HCT116 (cell line): ENCODE results near the gene DNMT3B. TPM values are rescaled to one million over a fixed set of nuclear protein-coding genes. Genes with fewer than 3 reads are reported as not detected.

Source experiments
- ATAC-seq: fragments of 200-7000 bp; cut with Tn5 transposase; 2 replicates; pipeline ENCODE4 v1.9.1; 2020; ENCODE audit warnings: mild to moderate bottlenecking, moderate library complexity
- BruUV-seq: library from RNA; stranded (reverse); fragments of 400-500 nt; replicated peaks from 2 replicates; lab custom pipeline; 2021; lab: Mats Ljungman, UMichigan
- CTCF ChIA-PET: fragments of 300-600 bp; sonication (Branson Sonifier 250); formaldehyde crosslinking; loops from one replicate; lab custom pipeline; 2021; ENCODE audit warnings: antibody characterized with exemption; lab: Charles Lee
- POLR2A ChIA-PET: fragments of 300-600, 350-600 bp; sonication (Branson Sonifier 250); formaldehyde crosslinking; loops from one replicate; lab custom pipeline; 2021; ENCODE audit warnings: antibody characterized with exemption; lab: Charles Lee
- RAD21 ChIA-PET, 2 experiments: fragments of 300-600 bp; sonication (Branson Sonifier 250); formaldehyde crosslinking; loops; one replicate each; lab custom pipeline; 2023; ENCODE audit warnings: low total read pairs in 2 of 2; ENCODE audit not compliant: uncharacterized antibody in 2 of 2, unreplicated experiment in 2 of 2, low non-redundant PET in 1 of 2; lab: Charles Lee
- DNase-seq: peaks from one replicate; pipeline ENCODE4 v3.0.0-alpha.2; 2010; ENCODE audit warnings: low read depth, low spot score
- H2AFZ ChIP-seq: fragments of 200-600 bp; shearing (Covaris generic), sonication (generic); 2 replicates; pipeline ENCODE4 v1.6.1; 2017; ENCODE audit warnings: low read depth, mixed run types, mixed read lengths, antibody characterized with exemption, low read length; ENCODE audit not compliant: poor library complexity, severe bottlenecking
- H3K27ac ChIP-seq: 2 replicates; pipeline ENCODE4 v1.5.1; 2012; ENCODE audit warnings: low read depth, low read length
- H3K27me3 ChIP-seq: fragments of 200-600 bp; sonication (generic); 2 replicates; pipeline ENCODE4 v1.6.1; 2016; ENCODE audit warnings: mixed run types, low read length, mixed read lengths; ENCODE audit not compliant: insufficient read depth
- H3K36me3 ChIP-seq, 2 experiments: fragments of 200-500 bp in 1 of 2; fragments of 200-600 bp in 1 of 2; sonication (Bioruptor generic) in 1 of 2; sonication (generic) in 1 of 2; 2 replicates each; pipeline versions ENCODE4 v1.5.1 to v1.6.1; 2014 to 2016; ENCODE audit warnings: low read length in 2 of 2, inconsistent platforms in 1 of 2, mixed read lengths in 1 of 2, mixed run types in 1 of 2; ENCODE audit not compliant: insufficient read depth in 2 of 2, control insufficient read depth in 1 of 2
- H3K4me1 ChIP-seq, 2 experiments: fragments of 200-600 bp in 1 of 2; sonication (generic) in 1 of 2; 2 replicates each; pipeline versions ENCODE4 v1.5.1 to v1.6.1; 2012 to 2017; ENCODE audit warnings: low read length in 2 of 2, inconsistent platforms in 1 of 2, mild to moderate bottlenecking in 1 of 2, mixed read lengths in 1 of 2, mixed run types in 1 of 2, moderate library complexity in 1 of 2; ENCODE audit not compliant: insufficient read depth in 2 of 2, control insufficient read depth in 1 of 2
- H3K4me2 ChIP-seq: fragments of 200-600 bp; sonication (generic); 2 replicates; pipeline ENCODE4 v1.6.1; 2017; ENCODE audit warnings: mixed run types, low read length, mixed read lengths
- H3K4me3 ChIP-seq, 2 experiments: fragments of 200-600 bp in 1 of 2; sonication (generic) in 1 of 2; replicated peaks in 1 of 2; 2 replicates each; pipeline ENCODE4 v1.5.1; 2011 to 2016; ENCODE audit warnings: low read length in 2 of 2, control low read depth in 1 of 2, low read depth in 1 of 2, mild to moderate bottlenecking in 1 of 2, mixed read lengths in 1 of 2, mixed run types in 1 of 2
- H3K79me2 ChIP-seq: fragments of 200-600 bp; sonication (generic); 2 replicates; pipeline ENCODE4 v1.6.1; 2017; ENCODE audit warnings: mild to moderate bottlenecking, mixed run types, low read length, moderate library complexity, mixed read lengths; ENCODE audit not compliant: insufficient read depth
- H3K9ac ChIP-seq: fragments of 200-600 bp; sonication (generic); 2 replicates; pipeline ENCODE4 v1.6.1; 2016; ENCODE audit warnings: low read length, mixed read lengths
- H3K9me2 ChIP-seq: fragments of 200-600 bp; sonication (generic), shearing (Covaris generic); 2 replicates; pipeline ENCODE4 v1.6.1; 2017; ENCODE audit warnings: mixed run types, mild to moderate bottlenecking, moderate library complexity; ENCODE audit not compliant: insufficient read depth
- H3K9me3 ChIP-seq, 2 experiments: fragments of 200-500 bp in 1 of 2; fragments of 200-600 bp in 1 of 2; sonication (Bioruptor generic) in 1 of 2; sonication (generic) in 1 of 2; 2 replicates each; pipeline ENCODE4 v1.6.1; 2014 to 2017; ENCODE audit warnings: low read length in 2 of 2, mixed read lengths in 2 of 2, inconsistent platforms in 1 of 2, low read depth in 1 of 2, mild to moderate bottlenecking in 1 of 2, mixed run types in 1 of 2, moderate library complexity in 1 of 2; ENCODE audit not compliant: control insufficient read depth in 1 of 2, insufficient read depth in 1 of 2
- H4K20me1 ChIP-seq: fragments of 200-600 bp; sonication (generic), shearing (Covaris generic); 2 replicates; pipeline ENCODE4 v1.6.1; 2017; ENCODE audit warnings: mixed run types, mild to moderate bottlenecking, moderate library complexity; ENCODE audit not compliant: insufficient read depth
- ATF3 ChIP-seq: IDR thresholded peaks from 2 replicates; pipeline ENCODE4 v1.6.1; 2012
- CBX3 ChIP-seq: IDR thresholded peaks from 2 replicates; pipeline ENCODE4 v1.6.1; 2012; ENCODE audit warnings: low read depth
- CEBPB ChIP-seq: IDR thresholded peaks from 2 replicates; pipeline ENCODE4 v1.6.1; 2012; ENCODE audit warnings: low read depth
- ELF1 ChIP-seq: IDR thresholded peaks from 2 replicates; pipeline ENCODE4 v1.6.1; 2012; ENCODE audit warnings: low read depth, borderline replicate concordance
- EZH2 ChIP-seq: fragments of 200-600 bp; sonication (generic); IDR thresholded peaks from 2 replicates; pipeline ENCODE4 v1.6.1; 2017; ENCODE audit warnings: antibody characterized with exemption, mixed run types
- FOSL1 ChIP-seq: IDR thresholded peaks from 2 replicates; pipeline ENCODE4 v1.6.1; 2012; ENCODE audit warnings: low read depth
- JUND ChIP-seq: IDR thresholded peaks from 2 replicates; pipeline ENCODE4 v1.6.1; 2012
- POLR2A ChIP-seq: IDR thresholded peaks from 2 replicates; pipeline ENCODE4 v1.7.0; 2011; ENCODE audit warnings: borderline replicate concordance; ENCODE audit not compliant: insufficient read depth, insufficient read length; ENCODE audit errors: extremely low read depth
- POLR2AphosphoS5 ChIP-seq: IDR thresholded peaks from 2 replicates; pipeline ENCODE4 v1.6.1; 2011; ENCODE audit warnings: mild to moderate bottlenecking, low read depth, low read length, moderate library complexity
- RAD21 ChIP-seq: IDR thresholded peaks from 2 replicates; pipeline ENCODE4 v1.6.1; 2012; ENCODE audit warnings: low read depth, mild to moderate bottlenecking
- REST ChIP-seq: IDR thresholded peaks from 2 replicates; pipeline ENCODE4 v1.6.1; 2012; ENCODE audit warnings: low read depth
- SRF ChIP-seq: IDR thresholded peaks from 2 replicates; pipeline ENCODE4 v1.6.1; 2012; ENCODE audit warnings: low read depth
- TCF7L2 ChIP-seq: IDR thresholded peaks from 2 replicates; pipeline ENCODE4 v1.7.0; 2011; ENCODE audit warnings: borderline replicate concordance, inconsistent platforms; ENCODE audit not compliant: insufficient read depth, insufficient read length; ENCODE audit errors: extremely low read depth
- YY1 ChIP-seq: IDR thresholded peaks from 2 replicates; pipeline ENCODE4 v1.6.1; 2011; ENCODE audit warnings: low read length, low read depth, moderate library complexity, mild to moderate bottlenecking; ENCODE audit not compliant: insufficient replicate concordance; ENCODE audit errors: extremely low read depth
- ZNF274 ChIP-seq: fragments of 200-500 bp; sonication (Bioruptor generic); IDR thresholded peaks from 2 replicates; pipeline ENCODE4 v1.6.1; 2014; ENCODE audit warnings: mild to moderate bottlenecking, low read depth, low read length, inconsistent platforms
- intact Hi-C: fragments of 100-400 bp; cut with micrococcal nuclease; formaldehyde crosslinking; loops from 2 replicates; pipeline ENCODE4 v1.10.0; 2022
- total RNA-seq: library from RNA; stranded (reverse); gene quantifications from one replicate; pipeline ENCODE4 v1.2.1, GENCODE V29; 2021; ENCODE audit not compliant: unreplicated experiment
- TF ChIP-seq, protein P1 (sequence below): IDR thresholded peaks from 2 replicates; pipeline ENCODE4 v1.6.1; 2012
- TF ChIP-seq, protein P2 (sequence below): IDR thresholded peaks from 2 replicates; pipeline ENCODE4 v1.6.1; 2011; ENCODE audit warnings: mild to moderate bottlenecking, low read length, moderate library complexity; ENCODE audit not compliant: insufficient replicate concordance; ENCODE audit errors: extremely low read depth
- TF ChIP-seq, protein P3 (sequence below), 3 experiments: fragments of 200-600 bp in 1 of 3; sonication (generic) in 1 of 3; IDR thresholded peaks in 2 of 3; conservative IDR thresholded peaks in 1 of 3; 2 replicates each; pipeline ENCODE4 v1.5.1; 2012 to 2017; ENCODE audit warnings: low read depth in 2 of 3, low read length in 2 of 3, antibody characterized with exemption in 1 of 3, borderline replicate concordance in 1 of 3, control low read depth in 1 of 3, mild to moderate bottlenecking in 1 of 3, mixed read lengths in 1 of 3, mixed run types in 1 of 3, moderate library complexity in 1 of 3; ENCODE audit not compliant: insufficient read depth in 1 of 3

The DNMT3B gene
- total RNA-seq, 1 experiment from 2014 or later = 22.2 TPM

GRCh38 chr20:32767418-32768198, 5.4 kb downstream of the DNMT3B start:
- H3K27ac ChIP-seq = no peak overlapping the region
- ChIA-PET CTCF (interaction anchor here (6.7 kb wide), 1 partner anchor 10 kb away, joined by 47 read pairs; no protein-coding TSS in a partner anchor), RAD21 (interaction anchor here in 1 of 2 experiments (1.3 kb wide), 1 partner anchor 93 kb away, joined by 4 read pairs; the partner anchor contains the start of gene C20orf203), POLR2A (no interaction called here)
- no peaks in the 10 kb centered on the region for H3K27me3 ChIP-seq
- TF ChIP-seq TCF7L2 (no peak), YY1 (no peak), POLR2AphosphoS5 (no peak), SRF (no peak), JUND (no peak), RAD21 (no peak), CBX3 (no peak), EZH2 (no peak), CEBPB (no peak), ZNF274 (no peak), POLR2A (no peak), ELF1 (no peak), ATF3 (no peak), REST (no peak), FOSL1 (no peak)
- TF ChIP-seq, protein P1, sequence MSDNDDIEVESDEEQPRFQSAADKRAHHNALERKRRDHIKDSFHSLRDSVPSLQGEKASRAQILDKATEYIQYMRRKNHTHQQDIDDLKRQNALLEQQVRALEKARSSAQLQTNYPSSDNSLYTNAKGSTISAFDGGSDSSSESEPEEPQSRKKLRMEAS = no peak
- TF ChIP-seq, protein P2, sequence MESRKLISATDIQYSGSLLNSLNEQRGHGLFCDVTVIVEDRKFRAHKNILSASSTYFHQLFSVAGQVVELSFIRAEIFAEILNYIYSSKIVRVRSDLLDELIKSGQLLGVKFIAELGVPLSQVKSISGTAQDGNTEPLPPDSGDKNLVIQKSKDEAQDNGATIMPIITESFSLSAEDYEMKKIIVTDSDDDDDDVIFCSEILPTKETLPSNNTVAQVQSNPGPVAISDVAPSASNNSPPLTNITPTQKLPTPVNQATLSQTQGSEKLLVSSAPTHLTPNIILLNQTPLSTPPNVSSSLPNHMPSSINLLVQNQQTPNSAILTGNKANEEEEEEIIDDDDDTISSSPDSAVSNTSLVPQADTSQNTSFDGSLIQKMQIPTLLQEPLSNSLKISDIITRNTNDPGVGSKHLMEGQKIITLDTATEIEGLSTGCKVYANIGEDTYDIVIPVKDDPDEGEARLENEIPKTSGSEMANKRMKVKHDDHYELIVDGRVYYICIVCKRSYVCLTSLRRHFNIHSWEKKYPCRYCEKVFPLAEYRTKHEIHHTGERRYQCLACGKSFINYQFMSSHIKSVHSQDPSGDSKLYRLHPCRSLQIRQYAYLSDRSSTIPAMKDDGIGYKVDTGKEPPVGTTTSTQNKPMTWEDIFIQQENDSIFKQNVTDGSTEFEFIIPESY = no peak
- TF ChIP-seq, protein P3, sequence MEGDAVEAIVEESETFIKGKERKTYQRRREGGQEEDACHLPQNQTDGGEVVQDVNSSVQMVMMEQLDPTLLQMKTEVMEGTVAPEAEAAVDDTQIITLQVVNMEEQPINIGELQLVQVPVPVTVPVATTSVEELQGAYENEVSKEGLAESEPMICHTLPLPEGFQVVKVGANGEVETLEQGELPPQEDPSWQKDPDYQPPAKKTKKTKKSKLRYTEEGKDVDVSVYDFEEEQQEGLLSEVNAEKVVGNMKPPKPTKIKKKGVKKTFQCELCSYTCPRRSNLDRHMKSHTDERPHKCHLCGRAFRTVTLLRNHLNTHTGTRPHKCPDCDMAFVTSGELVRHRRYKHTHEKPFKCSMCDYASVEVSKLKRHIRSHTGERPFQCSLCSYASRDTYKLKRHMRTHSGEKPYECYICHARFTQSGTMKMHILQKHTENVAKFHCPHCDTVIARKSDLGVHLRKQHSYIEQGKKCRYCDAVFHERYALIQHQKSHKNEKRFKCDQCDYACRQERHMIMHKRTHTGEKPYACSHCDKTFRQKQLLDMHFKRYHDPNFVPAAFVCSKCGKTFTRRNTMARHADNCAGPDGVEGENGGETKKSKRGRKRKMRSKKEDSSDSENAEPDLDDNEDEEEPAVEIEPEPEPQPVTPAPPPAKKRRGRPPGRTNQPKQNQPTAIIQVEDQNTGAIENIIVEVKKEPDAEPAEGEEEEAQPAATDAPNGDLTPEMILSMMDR (IDR thresholded peaks at IDR 0.05 in 2 of 3, conservative IDR thresholded peaks at IDR 0.05 in 1 of 3; ENCODE audit: borderline replicate concordance in 1 of 3, insufficient read depth in 1 of 3, low read depth in 2 of 3, low read length in 2 of 3) = no peak
- DNase-seq (no peak), ATAC-seq (no peak)
- H3K4me2 ChIP-seq = peak overlapping the region; percentile 40
- no peaks in the 10 kb centered on the region for H3K36me3 ChIP-seq
- H3K9ac ChIP-seq = no peak overlapping the region
- no peaks in the 10 kb centered on the region for H3K9me2 ChIP-seq
- no peaks in the 10 kb centered on the region for H4K20me1 ChIP-seq
- no peaks in the 10 kb centered on the region for H3K9me3 ChIP-seq
- H3K4me1 ChIP-seq = peaks cover 48 to 61% of the 10 kb centered on the region in 2 experiments
- H2AFZ ChIP-seq = no peak overlapping the region
- BruUV-seq = no TSS peak
- no peak overlapping the region for H3K4me3 ChIP-seq
- intact Hi-C loops = no loop called here
- H3K79me2 ChIP-seq = peaks cover 87% of the 10 kb centered on the region
